ENCODE measurements around the gene C1orf116.
A peak's percentile ranks its signal among the peaks of the same experiment; 100 is the strongest.

Gene C1orf116

DNA sequence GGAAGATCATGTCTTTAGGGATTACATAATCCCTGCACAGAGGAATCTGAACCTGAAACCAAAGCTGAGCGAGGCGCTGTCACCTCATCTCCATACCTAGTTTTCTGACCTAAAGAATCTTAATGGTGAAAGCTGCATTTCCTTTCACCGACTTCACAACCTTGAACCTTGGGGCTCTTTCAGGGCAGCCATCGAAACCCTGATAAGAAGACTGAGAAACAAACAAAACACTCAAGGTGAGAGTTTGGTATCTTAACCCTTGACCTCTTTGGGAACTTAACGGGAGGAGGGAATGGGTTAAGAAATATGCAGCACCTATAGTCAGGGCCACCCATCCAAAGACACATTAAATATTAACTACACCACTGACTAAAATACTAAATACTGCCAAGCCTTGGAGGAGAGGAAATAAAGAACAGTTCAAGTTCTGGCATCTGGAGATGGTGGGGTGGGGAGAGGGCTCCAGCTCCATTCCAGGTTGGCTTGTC is 2.0 kb downstream of the C1orf116 start:
- Histone ChIP-seq H3K4me3 (no peak overlapping the region), H3K27ac (no peak overlapping the region)
- no peak for TF ChIP-seq CTCF (IDR thresholded peaks at IDR 0.05)
- no peak for DNase-seq (ENCODE audit: low spot score)

DNA sequence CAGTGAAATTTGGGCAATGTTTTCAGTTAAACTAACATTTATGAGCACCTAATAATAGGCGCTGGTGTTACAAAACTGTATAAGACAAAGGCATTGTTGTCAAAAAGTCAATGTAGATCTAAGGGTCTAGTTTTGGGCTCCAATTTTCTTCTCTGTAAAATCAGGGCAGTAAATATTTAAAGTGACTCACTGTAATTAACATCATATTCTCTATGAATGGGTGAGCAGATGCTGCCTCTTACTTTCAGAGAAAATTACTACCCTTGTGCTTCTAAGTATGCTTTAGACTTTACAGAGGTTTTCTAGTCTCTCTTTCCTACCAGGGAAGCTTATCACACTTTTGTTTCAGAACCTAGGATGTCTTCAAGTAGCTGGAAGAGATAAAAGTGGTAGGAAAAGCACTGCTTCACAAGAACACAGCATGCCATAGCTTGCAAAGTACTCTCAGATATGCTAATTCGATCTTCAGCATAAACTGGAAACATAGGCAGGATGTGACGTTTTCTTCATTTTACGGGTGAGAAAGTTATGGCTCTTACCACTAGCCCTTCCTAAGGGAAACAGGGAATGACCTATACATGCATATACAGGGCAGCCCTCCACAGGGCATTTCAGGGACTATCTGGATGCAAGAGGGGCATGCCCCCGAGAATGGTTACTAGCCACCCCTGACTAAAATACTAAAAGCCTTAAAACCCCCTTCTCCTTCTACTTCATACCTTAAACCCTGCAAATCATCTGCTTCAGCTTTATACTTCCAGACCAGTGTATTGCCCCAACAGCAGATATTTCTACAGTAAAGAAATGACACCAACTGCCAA is 2.6 kb downstream of the C1orf116 start:
- DNase-seq (ENCODE audit: low spot score), result no peak
- Histone ChIP-seq H3K4me3 (no peak overlapping the region), H3K27ac (no peak overlapping the region)
- TF ChIP-seq CTCF (IDR thresholded peaks at IDR 0.05), result no peak

- TF ChIP-seq CTCF (IDR thresholded peaks at IDR 0.05), result no peak
- no peak for DNase-seq (ENCODE audit: low spot score)
- Histone ChIP-seq H3K27ac (no peak overlapping the region), H3K4me3 (no peak overlapping the region)
Measured at GRCh38 chr1:207028884-207029650, 3.5 kb downstream of the C1orf116 start.

- TF ChIP-seq CTCF (IDR thresholded peaks at IDR 0.05), result no peak
- no peak for DNase-seq (ENCODE audit: low spot score)
- H3K4me3 ChIP-seq, result no peak overlapping the region
- H3K27ac ChIP-seq, result no peak overlapping the region
Measured at GRCh38 chr1:207027921-207028320, 4.6 kb downstream of the C1orf116 start.

GRCh38 chr1:207027206-207027777 is 5.3 kb downstream of the C1orf116 start:
- no peak for TF ChIP-seq CTCF (IDR thresholded peaks at IDR 0.05)
- DNase-seq (ENCODE audit: low spot score), result no peak
- H3K4me3 ChIP-seq, result no peak overlapping the region
- no peak overlapping the region for H3K27ac ChIP-seq

GRCh38 chr1:207026104-207026534 is 6.4 kb downstream of the C1orf116 start:
- no peak for DNase-seq (ENCODE audit: low spot score)
- peak overlapping the region; percentile 38 to 77 for H3K27ac ChIP-seq
- no peak for TF ChIP-seq CTCF (IDR thresholded peaks at IDR 0.05)
- no peak overlapping the region for H3K4me3 ChIP-seq

Measured in coronary artery (tissue), 2 donors.